ENCODE data around the gene CTRL. TPM values are rescaled to one million over a fixed set of nuclear protein-coding genes. Genes with fewer than 3 reads are reported as not detected.
"Not testable (repeated sequence)": the region's sequence is repeated elsewhere in the genome, so short reads cannot be mapped to it uniquely, and the experiment has no call there.

The CTRL gene
- total and polyA plus RNA-seq, 4 donors = 1.0 to 2.5 (median 2.0) TPM; not detected in 1

- ATAC-seq (ENCODE audit: insufficient read depth, low FRiP score) (no peak), DNase-seq (no peak)
- Histone ChIP-seq H3K9me3 (ENCODE audit: control insufficient read depth in 4 of 4, insufficient read depth in 3 of 4, low read length in 3 of 4) (no peaks in the 10 kb centered on the region), H3K4me1 (ENCODE audit: control insufficient read depth in 5 of 5, insufficient read depth in 5 of 5, low read length in 5 of 5) (peaks cover 0 to 24% (median 5%) of the 10 kb centered on the region in 5 donors), H3K9ac (ENCODE audit: insufficient read depth in 1 of 2, low read length in 2 of 2) (no peak overlapping the region), H3K36me3 (ENCODE audit: control insufficient read depth in 4 of 4, insufficient read depth in 4 of 4, low read length in 4 of 4) (peaks cover 4 to 47% (median 19%) of the 10 kb centered on the region in 4 donors), H3K27ac (ENCODE audit: low read depth in 1 of 2, low read length in 1 of 2) (no peak overlapping the region), H3K4me3 (no peak overlapping the region), H3K27me3 (ENCODE audit: control insufficient read depth in 3 of 3, insufficient read depth in 3 of 3, low read length in 2 of 3) (no peaks in the 10 kb centered on the region)
- no peak for TF ChIP-seq CTCF (IDR thresholded peaks at IDR 0.05; ENCODE audit: control extremely low read depth, extremely low read depth)
- 59 to 73% methylated on average over 33 of the region's 33 CpGs for WGBS, 2 donors
These were observed 8.1 kb upstream of the CTRL start for GRCh38 chr16:67939507-67940445.

DNA sequence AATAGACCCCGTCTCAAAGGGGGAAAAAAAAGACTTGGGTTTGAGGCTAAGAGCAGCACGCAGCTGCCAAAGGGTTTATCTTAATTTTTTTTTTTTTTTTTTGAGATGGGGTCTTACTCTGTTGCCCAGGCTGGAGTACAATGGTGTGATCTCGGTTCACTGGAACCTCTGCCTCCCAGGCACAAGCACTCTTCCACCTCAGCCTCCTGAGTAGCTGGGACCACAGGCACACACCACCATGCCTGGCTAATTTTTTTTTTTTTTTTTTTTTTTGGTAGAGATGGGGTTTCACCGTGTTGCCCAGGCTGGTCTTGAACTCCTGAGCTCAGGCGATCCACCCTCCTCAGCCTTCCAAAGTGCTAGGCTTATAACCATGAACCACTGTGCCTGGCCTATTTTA, 6.1 kb upstream of the CTRL start:
- H3K9me3 ChIP-seq (ENCODE audit: control insufficient read depth in 4 of 4, insufficient read depth in 3 of 4, low read length in 3 of 4); H3K9ac ChIP-seq (ENCODE audit: insufficient read depth in 1 of 2, low read length in 2 of 2); H3K4me3 ChIP-seq; DNase-seq; ATAC-seq (ENCODE audit: insufficient read depth, low FRiP score); H3K27me3 ChIP-seq (ENCODE audit: control insufficient read depth in 3 of 3, insufficient read depth in 3 of 3, low read length in 2 of 3): not testable (repeated sequence)
- Histone ChIP-seq H3K4me1 (ENCODE audit: control insufficient read depth in 5 of 5, insufficient read depth in 5 of 5, low read length in 5 of 5) (peaks cover 0 to 23% (median 5%) of the 10 kb centered on the region in 5 donors), H3K36me3 (ENCODE audit: control insufficient read depth in 4 of 4, insufficient read depth in 4 of 4, low read length in 4 of 4) (peaks cover 0 to 41% (median 13%) of the 10 kb centered on the region in 4 donors), H3K27ac (ENCODE audit: low read depth in 1 of 2, low read length in 1 of 2) (peak overlapping the region in 1 of 2 donors; percentile 94)
- 96 to 99% methylated on average over 5 of the region's 5 CpGs for WGBS, 2 donors

GRCh38 chr16:67936880-67937605, 5.4 kb upstream of the CTRL start:
- no peaks in the 10 kb centered on the region for H3K9me3 ChIP-seq (ENCODE audit: control insufficient read depth in 4 of 4, insufficient read depth in 3 of 4, low read length in 3 of 4)
- peak overlapping the region; percentile 73 to 77 for H3K9ac ChIP-seq (ENCODE audit: insufficient read depth in 1 of 2, low read length in 2 of 2)
- DNase-seq (peak in 1 of 3 donors; percentile 73), ATAC-seq (ENCODE audit: insufficient read depth, low FRiP score) (no peak)
- peaks cover 0 to 23% (median 5%) of the 10 kb centered on the region in 5 donors for H3K4me1 ChIP-seq (ENCODE audit: control insufficient read depth in 5 of 5, insufficient read depth in 5 of 5, low read length in 5 of 5)
- peak overlapping the region; percentile 94 for H3K27ac ChIP-seq (ENCODE audit: low read depth in 1 of 2, low read length in 1 of 2)
- WGBS, 2 donors = 45 to 48% methylated on average over 6 of the region's 6 CpGs
- no peaks in the 10 kb centered on the region for H3K27me3 ChIP-seq (ENCODE audit: control insufficient read depth in 3 of 3, insufficient read depth in 3 of 3, low read length in 2 of 3)
- H3K4me3 ChIP-seq = no peak overlapping the region
- no peak for TF ChIP-seq CTCF (IDR thresholded peaks at IDR 0.05; ENCODE audit: control extremely low read depth, extremely low read depth)
- peaks cover 0 to 38% (median 10%) of the 10 kb centered on the region in 4 donors for H3K36me3 ChIP-seq (ENCODE audit: control insufficient read depth in 4 of 4, insufficient read depth in 4 of 4, low read length in 4 of 4)
